HEK293 (cell line): ENCODE data around the gene RRBP1.

Experiments
- OVOL3 ChIP-seq: fragments of 450-650 bp; formaldehyde crosslinking; IDR thresholded peaks from 2 replicates; pipeline ENCODE4 v1.5.1; 2016; ENCODE audit warnings: missing biosample characterization, missing genetic modification characterization
- YY1 ChIP-seq: fragments of 450-650 bp; formaldehyde crosslinking; IDR thresholded peaks from 2 replicates; pipeline ENCODE4 v1.5.1; 2018; ENCODE audit warnings: missing biosample characterization, missing genetic modification characterization
- ZBTB17 ChIP-seq: fragments of 450-650 bp; formaldehyde crosslinking; IDR thresholded peaks from 2 replicates; pipeline ENCODE4 v1.5.1; 2016; ENCODE audit warnings: missing biosample characterization, missing genetic modification characterization
- ZNF157 ChIP-seq: fragments of 450-650 bp; formaldehyde crosslinking; IDR thresholded peaks from 2 replicates; pipeline ENCODE4 v1.5.1; 2016; ENCODE audit warnings: missing biosample characterization, missing genetic modification characterization
- ZNF529 ChIP-seq: fragments of 450-650 bp; formaldehyde crosslinking; IDR thresholded peaks from 2 replicates; pipeline ENCODE4 v1.5.1; 2017; ENCODE audit warnings: missing genetic modification characterization, missing biosample characterization; ENCODE audit not compliant: insufficient replicate concordance
- ZNF768 ChIP-seq: fragments of 450-650 bp; formaldehyde crosslinking; IDR thresholded peaks from 2 replicates; pipeline ENCODE4 v1.5.1; 2018; ENCODE audit warnings: missing biosample characterization, mild to moderate bottlenecking, missing genetic modification characterization
- TF ChIP-seq, protein P1 (sequence below): fragments of 450-650 bp; formaldehyde crosslinking; IDR thresholded peaks from 2 replicates; pipeline ENCODE4 v1.5.1; 2016; ENCODE audit warnings: missing biosample characterization, missing genetic modification characterization
- TF ChIP-seq, protein P2 (sequence below): fragments of 450-650 bp; formaldehyde crosslinking; IDR thresholded peaks from 2 replicates; pipeline ENCODE4 v1.5.1; 2016; ENCODE audit warnings: missing biosample characterization, missing genetic modification characterization
- TF ChIP-seq, protein P3 (sequence below): fragments of 450-650 bp; formaldehyde crosslinking; IDR thresholded peaks from 2 replicates; pipeline ENCODE4; 2016; ENCODE audit warnings: missing biosample characterization, missing genetic modification characterization
- TF ChIP-seq, protein P4 (sequence below): fragments of 450-650 bp; formaldehyde crosslinking; optimal IDR thresholded peaks from 2 replicates; pipeline ENCODE3; 2016; ENCODE audit warnings: missing biosample characterization, mild to moderate bottlenecking, missing genetic modification characterization

GRCh38 chr20:17644451-17644850 lies 37.6 kb downstream of the RRBP1 start:
- TF ChIP-seq ZNF529 (tag by site-specific recombination) (no peak), ZBTB17 (tag by site-specific recombination) (no peak), YY1 (tag by site-specific recombination) (no peak), ZNF157 (tag by site-specific recombination) (no peak), ZNF768 (tag by site-specific recombination) (no peak), OVOL3 (tag by site-specific recombination) (no peak)
- TF ChIP-seq, protein P1, sequence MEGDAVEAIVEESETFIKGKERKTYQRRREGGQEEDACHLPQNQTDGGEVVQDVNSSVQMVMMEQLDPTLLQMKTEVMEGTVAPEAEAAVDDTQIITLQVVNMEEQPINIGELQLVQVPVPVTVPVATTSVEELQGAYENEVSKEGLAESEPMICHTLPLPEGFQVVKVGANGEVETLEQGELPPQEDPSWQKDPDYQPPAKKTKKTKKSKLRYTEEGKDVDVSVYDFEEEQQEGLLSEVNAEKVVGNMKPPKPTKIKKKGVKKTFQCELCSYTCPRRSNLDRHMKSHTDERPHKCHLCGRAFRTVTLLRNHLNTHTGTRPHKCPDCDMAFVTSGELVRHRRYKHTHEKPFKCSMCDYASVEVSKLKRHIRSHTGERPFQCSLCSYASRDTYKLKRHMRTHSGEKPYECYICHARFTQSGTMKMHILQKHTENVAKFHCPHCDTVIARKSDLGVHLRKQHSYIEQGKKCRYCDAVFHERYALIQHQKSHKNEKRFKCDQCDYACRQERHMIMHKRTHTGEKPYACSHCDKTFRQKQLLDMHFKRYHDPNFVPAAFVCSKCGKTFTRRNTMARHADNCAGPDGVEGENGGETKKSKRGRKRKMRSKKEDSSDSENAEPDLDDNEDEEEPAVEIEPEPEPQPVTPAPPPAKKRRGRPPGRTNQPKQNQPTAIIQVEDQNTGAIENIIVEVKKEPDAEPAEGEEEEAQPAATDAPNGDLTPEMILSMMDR (tag by site-specific recombination): no peak
- TF ChIP-seq, protein P2, sequence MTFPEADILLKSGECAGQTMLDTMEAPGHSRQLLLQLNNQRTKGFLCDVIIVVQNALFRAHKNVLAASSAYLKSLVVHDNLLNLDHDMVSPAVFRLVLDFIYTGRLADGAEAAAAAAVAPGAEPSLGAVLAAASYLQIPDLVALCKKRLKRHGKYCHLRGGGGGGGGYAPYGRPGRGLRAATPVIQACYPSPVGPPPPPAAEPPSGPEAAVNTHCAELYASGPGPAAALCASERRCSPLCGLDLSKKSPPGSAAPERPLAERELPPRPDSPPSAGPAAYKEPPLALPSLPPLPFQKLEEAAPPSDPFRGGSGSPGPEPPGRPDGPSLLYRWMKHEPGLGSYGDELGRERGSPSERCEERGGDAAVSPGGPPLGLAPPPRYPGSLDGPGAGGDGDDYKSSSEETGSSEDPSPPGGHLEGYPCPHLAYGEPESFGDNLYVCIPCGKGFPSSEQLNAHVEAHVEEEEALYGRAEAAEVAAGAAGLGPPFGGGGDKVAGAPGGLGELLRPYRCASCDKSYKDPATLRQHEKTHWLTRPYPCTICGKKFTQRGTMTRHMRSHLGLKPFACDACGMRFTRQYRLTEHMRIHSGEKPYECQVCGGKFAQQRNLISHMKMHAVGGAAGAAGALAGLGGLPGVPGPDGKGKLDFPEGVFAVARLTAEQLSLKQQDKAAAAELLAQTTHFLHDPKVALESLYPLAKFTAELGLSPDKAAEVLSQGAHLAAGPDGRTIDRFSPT (tag by site-specific recombination): no peak
- TF ChIP-seq, protein P3, sequence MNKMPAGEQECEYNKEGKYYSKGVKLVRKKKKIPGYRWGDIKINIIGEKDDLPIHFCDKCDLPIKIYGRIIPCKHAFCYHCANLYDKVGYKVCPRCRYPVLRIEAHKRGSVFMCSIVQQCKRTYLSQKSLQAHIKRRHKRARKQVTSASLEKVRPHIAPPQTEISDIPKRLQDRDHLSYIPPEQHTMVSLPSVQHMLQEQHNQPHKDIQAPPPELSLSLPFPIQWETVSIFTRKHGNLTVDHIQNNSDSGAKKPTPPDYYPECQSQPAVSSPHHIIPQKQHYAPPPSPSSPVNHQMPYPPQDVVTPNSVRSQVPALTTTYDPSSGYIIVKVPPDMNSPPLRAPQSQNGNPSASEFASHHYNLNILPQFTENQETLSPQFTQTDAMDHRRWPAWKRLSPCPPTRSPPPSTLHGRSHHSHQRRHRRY (tag by site-specific recombination): no peak
- TF ChIP-seq, protein P4, sequence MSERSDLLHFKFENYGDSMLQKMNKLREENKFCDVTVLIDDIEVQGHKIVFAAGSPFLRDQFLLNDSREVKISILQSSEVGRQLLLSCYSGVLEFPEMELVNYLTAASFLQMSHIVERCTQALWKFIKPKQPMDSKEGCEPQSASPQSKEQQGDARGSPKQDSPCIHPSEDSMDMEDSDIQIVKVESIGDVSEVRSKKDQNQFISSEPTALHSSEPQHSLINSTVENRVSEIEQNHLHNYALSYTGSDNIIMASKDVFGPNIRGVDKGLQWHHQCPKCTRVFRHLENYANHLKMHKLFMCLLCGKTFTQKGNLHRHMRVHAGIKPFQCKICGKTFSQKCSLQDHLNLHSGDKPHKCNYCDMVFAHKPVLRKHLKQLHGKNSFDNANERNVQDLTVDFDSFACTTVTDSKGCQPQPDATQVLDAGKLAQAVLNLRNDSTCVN (tag by site-specific recombination): no peak
